GM12872 (cell line): ENCODE measurements around the gene LYSMD1.

Source experiments
- CTCF ChIP-seq: IDR thresholded peaks from 3 replicates; pipeline ENCODE4 v1.5.1; 2011; ENCODE audit warnings: low read depth, mild to moderate bottlenecking, low read length, moderate library complexity; ENCODE audit not compliant: insufficient read depth

The LYSMD1 gene

GRCh38 chr1:151196292-151196800 is 30.6 kb upstream of the LYSMD1 start:
- TF ChIP-seq CTCF = peak; percentile 47; the same call in 2 of the 3 replicates

- TF ChIP-seq CTCF = no peak
Observed at GRCh38 chr1:151193856-151194255, 28.2 kb upstream of the LYSMD1 start.

GRCh38 chr1:151193304-151193703 is 27.6 kb upstream of the LYSMD1 start:
- TF ChIP-seq CTCF = no peak

GRCh38 chr1:151192047-151192446 is 26.3 kb upstream of the LYSMD1 start:
- TF ChIP-seq CTCF = no peak

- no peak for TF ChIP-seq CTCF
Observed at GRCh38 chr1:151189637-151190445, 24.1 kb upstream of the LYSMD1 start, which contains the start of gene VPS72. VPS72 (minus strand) TSS chr1:151190197; CDS start chr1:151190121, 76 bp downstream.

GRCh38 chr1:151187205-151187604 is 21.5 kb upstream of the LYSMD1 start:
- no peak for TF ChIP-seq CTCF

- no peak for TF ChIP-seq CTCF
Observed at GRCh38 chr1:151184211-151184610, 18.5 kb upstream of the LYSMD1 start.
